Left lung (tissue), 10 donors: ENCODE data around the gene CFTR. TPM values are rescaled to one million over a fixed set of nuclear protein-coding genes. Genes with fewer than 3 reads are reported as not detected.

ENCODE experiments used
- ATAC-seq: fragments of 200-7000 bp; cut with Tn5 transposase; one replicate; pipeline ENCODE4 v1.9.1; 2020; ENCODE audit warnings: moderate library complexity
- DNase-seq, 4 donors: peaks; one replicate each; pipeline ENCODE4 v3.0.0-alpha.2; 2013 to 2020
- H3K27ac ChIP-seq, 2 donors: fragments of 200-600 bp; sonication (generic) in 1 of 2; one replicate each; pipeline versions ENCODE4 v1.5.0 to v1.8.0; 2020 to 2021
- H3K27me3 ChIP-seq, 2 donors: fragments of 200-600 bp; sonication (generic) in 1 of 2; one replicate each; pipeline versions ENCODE4 v1.5.0 to v1.8.0; 2020 to 2021
- H3K36me3 ChIP-seq, 2 donors: fragments of 200-600 bp; sonication (generic) in 1 of 2; one replicate each; pipeline versions ENCODE4 v1.5.0 to v1.8.0; 2020 to 2021
- H3K4me1 ChIP-seq, 2 donors: fragments of 200-600 bp; one replicate each; pipeline ENCODE4 v1.8.0; 2021
- H3K4me3 ChIP-seq, 2 donors: fragments of 200-600 bp; sonication (generic) in 1 of 2; one replicate each; pipeline versions ENCODE4 v1.5.0 to v1.8.0; 2020 to 2021; ENCODE audit warnings: mild to moderate bottlenecking in 1 of 2
- H3K9me3 ChIP-seq, 2 donors: fragments of 200-600 bp; sonication (generic) in 1 of 2; one replicate each; pipeline versions ENCODE4 v1.5.0 to v1.8.0; 2020 to 2021
- intact Hi-C, 2 donors: fragments of 100-400 bp; cut with DNase I; formaldehyde crosslinking; loops; one replicate each; pipeline versions ENCODE4 v1.11.2 to v1.14.2; 2022
- polyA plus RNA-seq, 6 donors: library from polyadenylated mRNA; unstranded; fragments of 120-200 nt; gene quantifications; one replicate each; pipeline ENCODE4 v1.2.1, GENCODE V29; 2013; ENCODE audit not compliant: insufficient read length in 6 of 6
- total RNA-seq, 2 donors: library from RNA; stranded (reverse); fragmentation: NEBNext Ultra II Directional; extraction: Animal tissue kit (Norgen Biotek cat#: 25700); gene quantifications; one replicate each; pipeline ENCODE4 v1.2.1, GENCODE V29; 2021
- TF ChIP-seq, protein P1 (sequence below), 2 donors: fragments of 200-600 bp; sonication (generic) in 1 of 2; IDR thresholded peaks; one replicate each; pipeline versions ENCODE4 v1.5.0 to v1.8.0; 2021; ENCODE audit warnings: antibody characterized with exemption in 2 of 2
- donor health status: DM: no; HTN: yes; CAD: no.
- donor health status: DM: no; HTN: no; CAD: no.

Gene CFTR
- total and polyA plus RNA-seq, 8 donors: 15.4 to 40.6 (median 31.2) TPM

DNA sequence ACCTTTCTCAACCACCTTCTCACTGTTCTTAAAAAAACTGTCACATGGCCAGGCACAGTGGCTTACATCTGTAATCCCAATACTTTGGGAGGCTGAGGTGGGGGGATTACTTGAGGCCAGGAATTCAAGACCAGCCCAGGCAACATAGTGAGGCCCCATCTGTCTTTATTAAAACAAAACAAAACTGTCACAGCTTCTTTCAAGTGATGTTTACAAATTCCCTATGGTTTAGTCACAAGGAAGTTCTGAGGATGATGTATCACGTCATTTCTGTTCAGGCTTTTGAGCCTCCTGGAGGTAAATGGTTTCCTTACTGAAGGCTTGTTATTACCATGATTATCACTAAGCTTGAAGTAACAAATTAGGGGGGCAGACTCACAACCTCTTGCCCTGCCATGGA is 186.2 kb downstream of the CFTR start:
- no peaks in the 10 kb centered on the region for H3K36me3 ChIP-seq
- no peak overlapping the region for H3K4me3 ChIP-seq
- intact Hi-C loops: no loop called here
- TF ChIP-seq, protein P1, sequence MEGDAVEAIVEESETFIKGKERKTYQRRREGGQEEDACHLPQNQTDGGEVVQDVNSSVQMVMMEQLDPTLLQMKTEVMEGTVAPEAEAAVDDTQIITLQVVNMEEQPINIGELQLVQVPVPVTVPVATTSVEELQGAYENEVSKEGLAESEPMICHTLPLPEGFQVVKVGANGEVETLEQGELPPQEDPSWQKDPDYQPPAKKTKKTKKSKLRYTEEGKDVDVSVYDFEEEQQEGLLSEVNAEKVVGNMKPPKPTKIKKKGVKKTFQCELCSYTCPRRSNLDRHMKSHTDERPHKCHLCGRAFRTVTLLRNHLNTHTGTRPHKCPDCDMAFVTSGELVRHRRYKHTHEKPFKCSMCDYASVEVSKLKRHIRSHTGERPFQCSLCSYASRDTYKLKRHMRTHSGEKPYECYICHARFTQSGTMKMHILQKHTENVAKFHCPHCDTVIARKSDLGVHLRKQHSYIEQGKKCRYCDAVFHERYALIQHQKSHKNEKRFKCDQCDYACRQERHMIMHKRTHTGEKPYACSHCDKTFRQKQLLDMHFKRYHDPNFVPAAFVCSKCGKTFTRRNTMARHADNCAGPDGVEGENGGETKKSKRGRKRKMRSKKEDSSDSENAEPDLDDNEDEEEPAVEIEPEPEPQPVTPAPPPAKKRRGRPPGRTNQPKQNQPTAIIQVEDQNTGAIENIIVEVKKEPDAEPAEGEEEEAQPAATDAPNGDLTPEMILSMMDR (IDR thresholded peaks at IDR 0.05): no peak
- no peaks in the 10 kb centered on the region for H3K4me1 ChIP-seq
- no peaks in the 10 kb centered on the region for H3K27me3 ChIP-seq
- DNase-seq (no peak), ATAC-seq (peak; percentile 52)
- peak overlapping the region in 1 of 2 donors; percentile 19 for H3K27ac ChIP-seq
- no peaks in the 10 kb centered on the region for H3K9me3 ChIP-seq

DNA sequence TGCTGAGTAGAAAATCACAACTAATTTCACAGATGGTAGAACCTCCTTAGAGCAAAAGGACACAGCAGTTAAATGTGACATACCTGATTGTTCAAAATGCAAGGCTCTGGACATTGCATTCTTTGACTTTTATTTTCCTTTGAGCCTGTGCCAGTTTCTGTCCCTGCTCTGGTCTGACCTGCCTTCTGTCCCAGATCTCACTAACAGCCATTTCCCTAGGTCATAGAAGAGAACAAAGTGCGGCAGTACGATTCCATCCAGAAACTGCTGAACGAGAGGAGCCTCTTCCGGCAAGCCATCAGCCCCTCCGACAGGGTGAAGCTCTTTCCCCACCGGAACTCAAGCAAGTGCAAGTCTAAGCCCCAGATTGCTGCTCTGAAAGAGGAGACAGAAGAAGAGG is 186.9 kb downstream of the CFTR start:
- no peak overlapping the region for H3K27ac ChIP-seq
- no peaks in the 10 kb centered on the region for H3K27me3 ChIP-seq
- no peak overlapping the region for H3K4me3 ChIP-seq
- no peaks in the 10 kb centered on the region for H3K4me1 ChIP-seq
- DNase-seq (no peak), ATAC-seq (no peak)
- TF ChIP-seq, protein P1 (IDR thresholded peaks at IDR 0.05): no peak
- intact Hi-C loops: no loop called here
- H3K36me3 ChIP-seq: no peaks in the 10 kb centered on the region
- no peaks in the 10 kb centered on the region for H3K9me3 ChIP-seq

DNA sequence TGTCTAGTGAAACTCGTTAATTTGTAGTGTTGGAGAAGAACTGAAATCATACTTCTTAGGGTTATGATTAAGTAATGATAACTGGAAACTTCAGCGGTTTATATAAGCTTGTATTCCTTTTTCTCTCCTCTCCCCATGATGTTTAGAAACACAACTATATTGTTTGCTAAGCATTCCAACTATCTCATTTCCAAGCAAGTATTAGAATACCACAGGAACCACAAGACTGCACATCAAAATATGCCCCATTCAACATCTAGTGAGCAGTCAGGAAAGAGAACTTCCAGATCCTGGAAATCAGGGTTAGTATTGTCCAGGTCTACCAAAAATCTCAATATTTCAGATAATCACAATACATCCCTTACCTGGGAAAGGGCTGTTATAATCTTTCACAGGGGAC is 187.6 kb downstream of the CFTR start:
- DNase-seq: no peak
- TF ChIP-seq, protein P1 (IDR thresholded peaks at IDR 0.05): no peak

DNA sequence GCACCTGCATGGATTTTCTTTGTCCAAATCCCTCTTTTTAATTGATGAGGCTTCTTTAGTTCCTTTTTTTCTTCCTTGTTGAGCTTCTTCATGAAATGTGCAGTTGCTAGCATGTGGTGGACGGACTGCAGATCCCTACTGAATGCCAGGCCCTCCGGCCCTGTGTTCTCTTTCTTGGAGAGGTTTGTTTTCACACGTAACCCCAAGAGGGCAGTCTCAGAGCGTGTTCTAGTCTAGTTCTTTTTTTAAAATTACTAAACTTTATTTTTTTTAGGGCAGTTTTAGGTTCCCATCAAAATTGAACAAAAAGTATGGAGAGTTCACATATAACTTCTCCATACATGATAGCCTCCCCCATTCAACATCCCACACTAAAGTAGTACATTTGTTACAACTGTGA is 190.0 kb downstream of the CFTR start:
- Histone ChIP-seq H3K27me3 (no peaks in the 10 kb centered on the region), H3K27ac (no peak overlapping the region), H3K4me3 (no peak overlapping the region), H3K9me3 (no peaks in the 10 kb centered on the region), H3K4me1 (peaks cover 0 to 7% of the 10 kb centered on the region in 2 donors), H3K36me3 (no peaks in the 10 kb centered on the region)
- DNase-seq (no peak), ATAC-seq (no peak)
- TF ChIP-seq, protein P1 (IDR thresholded peaks at IDR 0.05): no peak
- intact Hi-C loops: no loop called here

More for the DNA sequence above, 187.6 kb downstream of the CFTR start:
- Histone ChIP-seq H3K27me3 (no peaks in the 10 kb centered on the region), H3K36me3 (no peaks in the 10 kb centered on the region), H3K27ac (no peak overlapping the region), H3K4me3 (no peak overlapping the region), H3K9me3 (no peaks in the 10 kb centered on the region), H3K4me1 (no peaks in the 10 kb centered on the region)
- intact Hi-C loops: no loop called here
- no peak for ATAC-seq

DNA sequence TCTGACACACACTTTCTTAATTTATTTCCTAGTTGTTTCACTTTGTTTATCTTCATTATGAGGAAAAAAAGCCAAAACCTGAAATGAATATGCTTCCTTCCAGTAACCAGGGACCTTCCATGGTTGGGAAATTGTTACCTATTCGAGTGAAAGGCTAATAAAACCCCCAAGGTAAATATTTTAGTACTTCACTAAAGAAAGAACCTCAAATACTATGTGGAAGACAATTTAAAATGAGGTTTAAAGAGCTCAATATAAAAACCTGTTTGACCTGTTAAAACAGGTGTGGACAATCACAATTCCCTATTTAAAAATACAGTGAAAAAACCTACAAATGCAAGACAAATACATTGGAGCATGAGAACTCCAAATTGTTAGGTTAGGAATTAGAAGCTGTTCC is 192.6 kb downstream of the CFTR start:
- TF ChIP-seq, protein P1 (IDR thresholded peaks at IDR 0.05): no peak
- Histone ChIP-seq H3K4me3 (no peak overlapping the region), H3K27ac (peak overlapping the region; percentile 45 to 63), H3K27me3 (no peaks in the 10 kb centered on the region), H3K36me3 (no peaks in the 10 kb centered on the region), H3K4me1 (peaks cover 0 to 7% of the 10 kb centered on the region in 2 donors), H3K9me3 (no peaks in the 10 kb centered on the region)
- intact Hi-C loops: no loop called here
- DNase-seq: peak in 1 of 4 donors; percentile 42
- ATAC-seq: peak; percentile 52
